ENCODE measurements around the gene NOS1. TPM values are rescaled to one million over a fixed set of nuclear protein-coding genes. Genes with fewer than 3 reads are reported as not detected.

Gene NOS1
- total RNA-seq, 1 experiment from 2014 or later: 2.3 TPM

DNA sequence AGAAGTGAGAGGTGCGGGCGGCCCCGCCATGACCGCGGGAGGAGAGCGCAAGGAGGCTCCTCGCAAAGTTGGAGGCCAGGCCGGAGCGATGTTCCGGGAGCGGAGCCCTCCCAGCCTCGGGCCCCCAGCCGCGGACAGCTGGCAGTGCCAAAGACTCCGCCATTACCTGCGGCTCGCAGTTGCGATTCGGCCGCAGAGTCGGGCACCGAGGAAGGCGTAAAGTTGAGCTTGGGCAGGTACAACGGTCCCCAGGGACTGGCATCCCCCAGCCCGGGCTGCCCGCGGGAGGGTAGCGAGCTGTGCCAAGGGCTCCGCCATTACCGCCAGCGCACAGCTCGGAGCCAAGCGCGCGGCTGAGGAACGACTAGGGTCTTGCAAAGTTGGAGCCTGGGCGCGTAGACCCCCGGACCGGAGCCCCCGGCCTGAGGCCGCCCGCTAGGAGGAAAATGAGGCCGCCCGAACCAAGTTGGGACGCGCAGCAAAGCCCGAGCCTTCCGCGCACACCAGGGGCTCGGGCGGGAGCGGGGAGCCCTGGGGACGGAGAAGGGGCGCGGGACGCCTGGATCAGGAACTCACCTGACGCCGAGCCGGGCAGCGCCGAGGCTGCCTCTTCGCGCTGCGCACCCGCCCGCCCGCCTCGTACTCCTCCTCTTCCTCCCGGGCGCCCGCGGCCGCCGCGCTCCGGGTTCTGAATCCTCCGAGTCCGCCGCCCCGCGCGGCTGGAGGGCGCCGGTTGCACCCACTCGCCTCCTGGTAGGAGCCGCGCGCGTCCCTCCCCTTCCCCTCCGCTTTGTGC, 677 bp downstream of the NOS1 start:
- Histone ChIP-seq H3K9me3 (ENCODE audit: control insufficient read depth, low read depth, low read length) (no peaks in the 10 kb centered on the region), H3K23me2 (ENCODE audit: insufficient read length, low read depth, low read length, poor library complexity, severe bottlenecking) (peaks cover 6% of the 10 kb centered on the region), H2AK5ac (ENCODE audit: insufficient read length, low read length) (no peak overlapping the region), H4K5ac (ENCODE audit: insufficient read length, low read depth, low read length) (no peak overlapping the region), H3K23ac (ENCODE audit: insufficient read length, low read depth, low read length) (no peak overlapping the region), H2BK20ac (ENCODE audit: low read depth, low read length, poor library complexity, severe bottlenecking) (no peak overlapping the region), H4K8ac (replicated peaks; ENCODE audit: insufficient read length, low read depth, low read length) (no peak overlapping the region), H3K4ac (ENCODE audit: low read depth, low read length) (no peak overlapping the region), H2BK12ac (ENCODE audit: insufficient read length, low read depth, low read length) (no peak overlapping the region), H3K79me2 (ENCODE audit: insufficient read depth, low read length) (no peaks in the 10 kb centered on the region), H3K79me1 (ENCODE audit: insufficient read depth, low read depth, low read length, poor library complexity, severe bottlenecking) (no peaks in the 10 kb centered on the region), H3K56ac (ENCODE audit: insufficient read length, low read depth, low read length) (no peak overlapping the region), H3K27ac (ENCODE audit: insufficient read length, low read depth, low read length) (no peak overlapping the region), H3T11ph (ENCODE audit: low read length) (no peak overlapping the region), H3K18ac (ENCODE audit: insufficient read length, low read depth, low read length) (peak overlapping the region; percentile 30), H2BK5ac (ENCODE audit: insufficient read length, low read length) (no peak overlapping the region), H3K14ac (ENCODE audit: insufficient read depth, low read length) (peak overlapping the region; percentile 74; the same call in 1 of the 2 replicates), H4K20me1 (ENCODE audit: control insufficient read depth, insufficient read depth, insufficient read length) (no peaks in the 10 kb centered on the region), H4K91ac (ENCODE audit: insufficient read length, low read depth, low read length) (no peak overlapping the region), H3K4me1 (ENCODE audit: insufficient read depth, low read length) (no peaks in the 10 kb centered on the region), H2BK120ac (ENCODE audit: low read depth, low read length, poor library complexity, severe bottlenecking) (no peak overlapping the region), H3K27me3 (ENCODE audit: insufficient read depth, low read length) (peaks cover 30% of the 10 kb centered on the region; the same call in 1 of the 2 replicates), H2BK15ac (ENCODE audit: low read depth, low read length) (no peak overlapping the region), H2AFZ (ENCODE audit: low read length) (no peak overlapping the region), H3K9ac (ENCODE audit: extremely low read depth, insufficient read length, low read length) (no peak overlapping the region), H3K4me2 (ENCODE audit: insufficient read depth, insufficient read length, low read length) (peak overlapping the region; percentile 86)
- DNase-seq: peak; percentile 58
- peak overlapping the region; percentile 76 to 90 for H3K4me3 Mint-ChIP-seq
- H3K9me3 Mint-ChIP-seq: no peaks in the 10 kb centered on the region; a peak in 1 of 5 replicates
- peaks cover 3 to 22% of the 10 kb centered on the region in 2 experiments; a peak in 3 of 4 replicates for H3K4me1 Mint-ChIP-seq
- H3K27ac Mint-ChIP-seq: no peak overlapping the region
- no peaks in the 10 kb centered on the region; a peak in 1 of 7 replicates for H3K36me3 Mint-ChIP-seq (ENCODE audit: insufficient read depth in 1 of 3, low read depth in 3 of 3)
- no CpG with 5 or more reads among the region's 91 CpGs for WGBS (ENCODE audit: extremely low coverage, insufficient read length, low lambda C conversion rate)
- TF ChIP-seq, protein P1, sequence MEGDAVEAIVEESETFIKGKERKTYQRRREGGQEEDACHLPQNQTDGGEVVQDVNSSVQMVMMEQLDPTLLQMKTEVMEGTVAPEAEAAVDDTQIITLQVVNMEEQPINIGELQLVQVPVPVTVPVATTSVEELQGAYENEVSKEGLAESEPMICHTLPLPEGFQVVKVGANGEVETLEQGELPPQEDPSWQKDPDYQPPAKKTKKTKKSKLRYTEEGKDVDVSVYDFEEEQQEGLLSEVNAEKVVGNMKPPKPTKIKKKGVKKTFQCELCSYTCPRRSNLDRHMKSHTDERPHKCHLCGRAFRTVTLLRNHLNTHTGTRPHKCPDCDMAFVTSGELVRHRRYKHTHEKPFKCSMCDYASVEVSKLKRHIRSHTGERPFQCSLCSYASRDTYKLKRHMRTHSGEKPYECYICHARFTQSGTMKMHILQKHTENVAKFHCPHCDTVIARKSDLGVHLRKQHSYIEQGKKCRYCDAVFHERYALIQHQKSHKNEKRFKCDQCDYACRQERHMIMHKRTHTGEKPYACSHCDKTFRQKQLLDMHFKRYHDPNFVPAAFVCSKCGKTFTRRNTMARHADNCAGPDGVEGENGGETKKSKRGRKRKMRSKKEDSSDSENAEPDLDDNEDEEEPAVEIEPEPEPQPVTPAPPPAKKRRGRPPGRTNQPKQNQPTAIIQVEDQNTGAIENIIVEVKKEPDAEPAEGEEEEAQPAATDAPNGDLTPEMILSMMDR (conservative IDR thresholded peaks at IDR 0.05): no peak
- peaks cover 97% of the 10 kb centered on the region for H3K27me3 Mint-ChIP-seq (ENCODE audit: low read depth)
